ENCODE measurements around the gene CLASP2.

The CLASP2 gene

DNA sequence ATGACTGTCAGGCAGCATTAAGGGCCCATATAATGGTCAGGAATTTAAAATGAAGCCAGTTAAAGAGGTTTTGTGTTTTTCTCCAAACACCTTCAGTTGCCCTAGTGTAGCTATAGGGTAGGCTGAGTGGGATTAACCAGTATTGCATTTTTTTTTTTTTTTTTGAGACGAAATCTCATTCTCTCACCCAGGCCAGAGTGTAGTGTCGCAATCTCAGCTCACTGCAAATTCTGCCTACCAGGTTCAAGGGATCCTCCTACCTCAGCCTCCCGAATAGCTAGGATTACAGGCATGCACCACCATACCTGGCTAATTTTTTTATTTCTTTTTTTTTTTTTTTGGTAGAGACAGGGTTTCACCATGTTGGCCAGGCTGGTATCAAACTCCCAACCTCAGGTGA is 7.0 kb downstream of the CLASP2 start:
- no peak for ATAC-seq
- TF ChIP-seq GLIS3 (CRISPR knock-in tag; IDR thresholded peaks at IDR 0.05): no peak
- no peak for TF ChIP-seq RARB (CRISPR knock-in tag; IDR thresholded peaks at IDR 0.05)
- TF ChIP-seq, protein P1, sequence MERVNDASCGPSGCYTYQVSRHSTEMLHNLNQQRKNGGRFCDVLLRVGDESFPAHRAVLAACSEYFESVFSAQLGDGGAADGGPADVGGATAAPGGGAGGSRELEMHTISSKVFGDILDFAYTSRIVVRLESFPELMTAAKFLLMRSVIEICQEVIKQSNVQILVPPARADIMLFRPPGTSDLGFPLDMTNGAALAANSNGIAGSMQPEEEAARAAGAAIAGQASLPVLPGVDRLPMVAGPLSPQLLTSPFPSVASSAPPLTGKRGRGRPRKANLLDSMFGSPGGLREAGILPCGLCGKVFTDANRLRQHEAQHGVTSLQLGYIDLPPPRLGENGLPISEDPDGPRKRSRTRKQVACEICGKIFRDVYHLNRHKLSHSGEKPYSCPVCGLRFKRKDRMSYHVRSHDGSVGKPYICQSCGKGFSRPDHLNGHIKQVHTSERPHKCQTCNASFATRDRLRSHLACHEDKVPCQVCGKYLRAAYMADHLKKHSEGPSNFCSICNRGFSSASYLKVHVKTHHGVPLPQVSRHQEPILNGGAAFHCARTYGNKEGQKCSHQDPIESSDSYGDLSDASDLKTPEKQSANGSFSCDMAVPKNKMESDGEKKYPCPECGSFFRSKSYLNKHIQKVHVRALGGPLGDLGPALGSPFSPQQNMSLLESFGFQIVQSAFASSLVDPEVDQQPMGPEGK (CRISPR knock-in tag; IDR thresholded peaks at IDR 0.05; ENCODE audit: borderline replicate concordance): no peak

DNA sequence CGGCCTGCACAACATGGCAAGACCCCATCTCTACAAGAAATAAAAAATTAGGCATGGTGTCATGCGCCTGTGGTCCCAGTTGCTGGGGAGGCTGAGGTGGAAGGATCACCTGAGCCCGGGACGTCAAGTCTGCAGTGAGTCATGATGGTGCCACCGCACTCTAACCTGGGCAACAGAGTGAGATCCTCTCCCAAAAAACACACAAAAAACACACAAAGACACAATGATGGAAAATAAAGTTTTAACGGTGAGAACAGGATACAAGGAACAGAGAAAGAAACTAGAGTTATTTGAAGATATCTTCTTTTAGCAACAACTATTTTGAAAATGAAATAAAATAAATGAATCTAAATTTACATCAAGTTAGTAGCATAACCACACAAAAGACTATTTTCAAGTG is 12.0 kb downstream of the CLASP2 start:
- TF ChIP-seq, protein P2, sequence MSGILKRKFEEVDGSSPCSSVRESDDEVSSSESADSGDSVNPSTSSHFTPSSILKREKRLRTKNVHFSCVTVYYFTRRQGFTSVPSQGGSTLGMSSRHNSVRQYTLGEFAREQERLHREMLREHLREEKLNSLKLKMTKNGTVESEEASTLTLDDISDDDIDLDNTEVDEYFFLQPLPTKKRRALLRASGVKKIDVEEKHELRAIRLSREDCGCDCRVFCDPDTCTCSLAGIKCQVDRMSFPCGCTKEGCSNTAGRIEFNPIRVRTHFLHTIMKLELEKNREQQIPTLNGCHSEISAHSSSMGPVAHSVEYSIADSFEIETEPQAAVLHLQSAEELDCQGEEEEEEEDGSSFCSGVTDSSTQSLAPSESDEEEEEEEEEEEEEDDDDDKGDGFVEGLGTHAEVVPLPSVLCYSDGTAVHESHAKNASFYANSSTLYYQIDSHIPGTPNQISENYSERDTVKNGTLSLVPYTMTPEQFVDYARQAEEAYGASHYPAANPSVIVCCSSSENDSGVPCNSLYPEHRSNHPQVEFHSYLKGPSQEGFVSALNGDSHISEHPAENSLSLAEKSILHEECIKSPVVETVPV (CRISPR knock-in tag; IDR thresholded peaks at IDR 0.05): no peak
- TF ChIP-seq ZFP3 (CRISPR knock-in tag; IDR thresholded peaks at IDR 0.05) (no peak), SNAI2 (CRISPR knock-in tag; IDR thresholded peaks at IDR 0.05) (no peak), OSR1 (CRISPR knock-in tag; IDR thresholded peaks at IDR 0.05) (no peak), TOX (CRISPR knock-in tag; IDR thresholded peaks at IDR 0.05; ENCODE audit: borderline replicate concordance) (no peak), CSDC2 (CRISPR knock-in tag; IDR thresholded peaks at IDR 0.05) (no peak), ARNTL (CRISPR knock-in tag; IDR thresholded peaks at IDR 0.05; ENCODE audit: borderline replicate concordance, low read depth) (no peak), BACH2 (CRISPR knock-in tag; IDR thresholded peaks at IDR 0.05; ENCODE audit: borderline replicate concordance) (no peak), ISL1 (CRISPR knock-in tag; IDR thresholded peaks at IDR 0.05) (no peak), PPARA (CRISPR knock-in tag; IDR thresholded peaks at IDR 0.05; ENCODE audit: borderline replicate concordance) (no peak), ZC3H10 (CRISPR knock-in tag; IDR thresholded peaks at IDR 0.05) (no peak), ESRRG (CRISPR knock-in tag; IDR thresholded peaks at IDR 0.05) (no peak), RARB (CRISPR knock-in tag; IDR thresholded peaks at IDR 0.05) (no peak)
- TF ChIP-seq, protein P3, sequence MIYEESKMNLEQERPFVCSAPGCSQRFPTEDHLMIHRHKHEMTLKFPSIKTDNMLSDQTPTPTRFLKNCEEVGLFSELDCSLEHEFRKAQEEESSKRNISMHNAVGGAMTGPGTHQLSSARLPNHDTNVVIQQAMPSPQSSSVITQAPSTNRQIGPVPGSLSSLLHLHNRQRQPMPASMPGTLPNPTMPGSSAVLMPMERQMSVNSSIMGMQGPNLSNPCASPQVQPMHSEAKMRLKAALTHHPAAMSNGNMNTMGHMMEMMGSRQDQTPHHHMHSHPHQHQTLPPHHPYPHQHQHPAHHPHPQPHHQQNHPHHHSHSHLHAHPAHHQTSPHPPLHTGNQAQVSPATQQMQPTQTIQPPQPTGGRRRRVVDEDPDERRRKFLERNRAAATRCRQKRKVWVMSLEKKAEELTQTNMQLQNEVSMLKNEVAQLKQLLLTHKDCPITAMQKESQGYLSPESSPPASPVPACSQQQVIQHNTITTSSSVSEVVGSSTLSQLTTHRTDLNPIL (CRISPR knock-in tag; IDR thresholded peaks at IDR 0.05; ENCODE audit: low read depth): no peak
- TF ChIP-seq, protein P4, sequence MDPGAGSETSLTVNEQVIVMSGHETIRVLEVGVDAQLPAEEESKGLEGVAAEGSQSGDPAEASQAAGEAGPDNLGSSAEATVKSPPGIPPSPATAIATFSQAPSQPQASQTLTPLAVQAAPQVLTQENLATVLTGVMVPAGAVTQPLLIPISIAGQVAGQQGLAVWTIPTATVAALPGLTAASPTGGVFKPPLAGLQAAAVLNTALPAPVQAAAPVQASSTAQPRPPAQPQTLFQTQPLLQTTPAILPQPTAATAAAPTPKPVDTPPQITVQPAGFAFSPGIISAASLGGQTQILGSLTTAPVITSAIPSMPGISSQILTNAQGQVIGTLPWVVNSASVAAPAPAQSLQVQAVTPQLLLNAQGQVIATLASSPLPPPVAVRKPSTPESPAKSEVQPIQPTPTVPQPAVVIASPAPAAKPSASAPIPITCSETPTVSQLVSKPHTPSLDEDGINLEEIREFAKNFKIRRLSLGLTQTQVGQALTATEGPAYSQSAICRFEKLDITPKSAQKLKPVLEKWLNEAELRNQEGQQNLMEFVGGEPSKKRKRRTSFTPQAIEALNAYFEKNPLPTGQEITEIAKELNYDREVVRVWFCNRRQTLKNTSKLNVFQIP (CRISPR knock-in tag; IDR thresholded peaks at IDR 0.05; ENCODE audit: borderline replicate concordance, low read depth): no peak
- TF ChIP-seq, protein P1 (CRISPR knock-in tag; IDR thresholded peaks at IDR 0.05; ENCODE audit: borderline replicate concordance): no peak
- ATAC-seq: no peak

DNA sequence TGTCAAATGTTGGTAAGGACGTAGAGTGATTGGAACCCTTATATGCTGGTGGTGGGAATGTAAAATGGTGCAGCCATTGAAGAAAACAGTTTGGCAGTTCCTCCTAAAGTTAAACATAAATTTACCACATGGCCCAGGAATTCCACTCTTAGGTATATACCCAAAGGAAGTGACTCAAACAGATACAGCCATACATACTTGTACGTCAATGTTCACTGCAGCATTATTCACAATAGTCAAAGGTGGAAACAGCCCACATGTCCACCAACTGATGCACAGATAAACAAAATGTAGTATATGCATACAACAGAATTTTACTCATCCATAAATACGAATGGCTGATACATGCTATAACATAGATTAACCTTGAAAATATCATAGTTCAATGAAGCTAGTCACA is 13.2 kb downstream of the CLASP2 start:
- TF ChIP-seq OSR1 (CRISPR knock-in tag; IDR thresholded peaks at IDR 0.05) (no peak), ZNF8 (CRISPR knock-in tag; IDR thresholded peaks at IDR 0.05) (no peak), ISL1 (CRISPR knock-in tag; IDR thresholded peaks at IDR 0.05) (no peak)
- ATAC-seq: no peak

DNA sequence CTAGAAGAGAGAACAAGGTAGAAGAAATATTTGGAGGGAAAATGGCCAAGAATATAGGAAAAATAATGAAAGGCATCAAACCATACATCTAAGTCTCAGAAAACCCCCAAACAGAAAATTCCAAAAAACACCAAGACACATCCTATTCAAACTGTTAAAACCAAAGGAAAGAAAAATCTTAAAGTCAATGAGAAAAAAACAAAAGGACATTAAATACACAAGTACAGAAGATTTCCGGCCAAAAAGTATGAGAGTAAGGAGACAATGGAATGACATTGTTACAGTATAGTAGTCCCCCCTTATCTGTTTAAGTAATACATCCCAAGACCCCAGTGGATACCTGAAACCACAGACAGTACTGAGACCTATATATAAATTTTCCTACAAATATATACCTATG is 18.8 kb downstream of the CLASP2 start:
- ATAC-seq: no peak
- TF ChIP-seq TOX (CRISPR knock-in tag; IDR thresholded peaks at IDR 0.05; ENCODE audit: borderline replicate concordance): no peak
- TF ChIP-seq, protein P1 (CRISPR knock-in tag; IDR thresholded peaks at IDR 0.05; ENCODE audit: borderline replicate concordance): no peak
- no peak for TF ChIP-seq ISL1 (CRISPR knock-in tag; IDR thresholded peaks at IDR 0.05)
- no peak for TF ChIP-seq GLIS3 (CRISPR knock-in tag; IDR thresholded peaks at IDR 0.05)
- TF ChIP-seq RARB (CRISPR knock-in tag; IDR thresholded peaks at IDR 0.05): no peak
- no peak for TF ChIP-seq ZNF70 (CRISPR knock-in tag; IDR thresholded peaks at IDR 0.05)
- TF ChIP-seq PPARA (CRISPR knock-in tag; IDR thresholded peaks at IDR 0.05; ENCODE audit: borderline replicate concordance): no peak
- TF ChIP-seq ZNF565 (CRISPR knock-in tag; conservative IDR thresholded peaks at IDR 0.05; ENCODE audit: low read depth): no peak
- TF ChIP-seq ZFP30 (CRISPR knock-in tag; IDR thresholded peaks at IDR 0.05): no peak
- TF ChIP-seq, protein P5, sequence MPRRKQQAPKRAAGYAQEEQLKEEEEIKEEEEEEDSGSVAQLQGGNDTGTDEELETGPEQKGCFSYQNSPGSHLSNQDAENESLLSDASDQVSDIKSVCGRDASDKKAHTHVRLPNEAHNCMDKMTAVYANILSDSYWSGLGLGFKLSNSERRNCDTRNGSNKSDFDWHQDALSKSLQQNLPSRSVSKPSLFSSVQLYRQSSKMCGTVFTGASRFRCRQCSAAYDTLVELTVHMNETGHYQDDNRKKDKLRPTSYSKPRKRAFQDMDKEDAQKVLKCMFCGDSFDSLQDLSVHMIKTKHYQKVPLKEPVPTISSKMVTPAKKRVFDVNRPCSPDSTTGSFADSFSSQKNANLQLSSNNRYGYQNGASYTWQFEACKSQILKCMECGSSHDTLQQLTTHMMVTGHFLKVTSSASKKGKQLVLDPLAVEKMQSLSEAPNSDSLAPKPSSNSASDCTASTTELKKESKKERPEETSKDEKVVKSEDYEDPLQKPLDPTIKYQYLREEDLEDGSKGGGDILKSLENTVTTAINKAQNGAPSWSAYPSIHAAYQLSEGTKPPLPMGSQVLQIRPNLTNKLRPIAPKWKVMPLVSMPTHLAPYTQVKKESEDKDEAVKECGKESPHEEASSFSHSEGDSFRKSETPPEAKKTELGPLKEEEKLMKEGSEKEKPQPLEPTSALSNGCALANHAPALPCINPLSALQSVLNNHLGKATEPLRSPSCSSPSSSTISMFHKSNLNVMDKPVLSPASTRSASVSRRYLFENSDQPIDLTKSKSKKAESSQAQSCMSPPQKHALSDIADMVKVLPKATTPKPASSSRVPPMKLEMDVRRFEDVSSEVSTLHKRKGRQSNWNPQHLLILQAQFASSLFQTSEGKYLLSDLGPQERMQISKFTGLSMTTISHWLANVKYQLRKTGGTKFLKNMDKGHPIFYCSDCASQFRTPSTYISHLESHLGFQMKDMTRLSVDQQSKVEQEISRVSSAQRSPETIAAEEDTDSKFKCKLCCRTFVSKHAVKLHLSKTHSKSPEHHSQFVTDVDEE (CRISPR knock-in tag; IDR thresholded peaks at IDR 0.05): no peak
- TF ChIP-seq, protein P3 (CRISPR knock-in tag; IDR thresholded peaks at IDR 0.05; ENCODE audit: low read depth): no peak
- no peak for TF ChIP-seq OSR1 (CRISPR knock-in tag; IDR thresholded peaks at IDR 0.05)
- TF ChIP-seq SNAI2 (CRISPR knock-in tag; IDR thresholded peaks at IDR 0.05): no peak

Measured in SK-N-SH treated with all-trans-retinoic acid at 6 μM for 48 hours (cell line).